Measurements from ENCODE around the gene GLIPR1.
"Not testable (repeated sequence)": the region's sequence is repeated elsewhere in the genome, so short reads cannot be mapped to it uniquely, and the experiment has no call there.

GLIPR1 gene

DNA sequence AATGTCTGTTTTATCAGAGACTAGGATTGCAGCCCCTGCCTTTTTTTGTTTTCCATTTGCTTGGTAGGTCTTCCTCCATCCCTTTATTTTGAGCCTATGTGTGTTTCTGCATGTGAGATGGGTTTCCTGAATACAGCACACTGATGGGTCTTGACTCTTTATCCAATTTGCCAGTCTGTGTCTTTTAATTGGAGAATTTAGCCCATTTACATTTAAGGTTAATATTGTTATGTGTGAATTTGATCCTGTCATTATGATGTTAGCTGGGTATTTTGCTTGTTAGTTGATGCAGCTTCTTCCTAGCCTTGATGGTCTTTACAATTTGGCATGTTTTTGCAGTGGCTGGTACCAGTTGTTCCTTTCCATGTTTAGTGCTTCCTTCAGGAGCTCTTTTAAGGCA is 40.7 kb downstream of the GLIPR1 start:
- peaks cover 53% of the 10 kb centered on the region for H3K27me3 Mint-ChIP-seq
- not testable (repeated sequence) for H3K27ac Mint-ChIP-seq; H3K4me3 Mint-ChIP-seq; H3K9me3 Mint-ChIP-seq; H3K36me3 Mint-ChIP-seq (ENCODE audit: low read depth); H3K4me1 Mint-ChIP-seq (ENCODE audit: low read depth); DNase-seq

DNA sequence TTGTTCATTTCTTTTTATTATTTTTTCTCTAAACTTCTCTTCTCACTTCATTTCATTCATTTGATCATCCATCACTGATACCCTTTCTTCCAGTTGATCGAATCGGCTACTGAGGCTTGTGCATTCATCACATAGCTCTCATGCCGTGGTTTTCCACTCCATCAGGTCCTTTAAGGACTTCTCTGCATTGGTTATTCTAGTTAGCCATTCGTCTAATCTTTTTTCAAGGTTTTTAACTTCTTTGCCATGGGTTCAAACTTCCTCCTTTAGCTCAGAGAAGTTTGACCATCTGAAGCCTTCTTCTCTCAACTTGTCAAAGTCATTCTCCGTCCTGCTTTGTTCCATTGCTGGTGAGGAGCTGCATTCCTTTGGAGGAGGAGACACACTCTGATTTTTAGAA is 41.6 kb downstream of the GLIPR1 start:
- not testable (repeated sequence) for H3K9me3 Mint-ChIP-seq; H3K36me3 Mint-ChIP-seq (ENCODE audit: low read depth); H3K27ac Mint-ChIP-seq; H3K4me1 Mint-ChIP-seq (ENCODE audit: low read depth); DNase-seq; H3K4me3 Mint-ChIP-seq
- peaks cover 56% of the 10 kb centered on the region for H3K27me3 Mint-ChIP-seq

DNA sequence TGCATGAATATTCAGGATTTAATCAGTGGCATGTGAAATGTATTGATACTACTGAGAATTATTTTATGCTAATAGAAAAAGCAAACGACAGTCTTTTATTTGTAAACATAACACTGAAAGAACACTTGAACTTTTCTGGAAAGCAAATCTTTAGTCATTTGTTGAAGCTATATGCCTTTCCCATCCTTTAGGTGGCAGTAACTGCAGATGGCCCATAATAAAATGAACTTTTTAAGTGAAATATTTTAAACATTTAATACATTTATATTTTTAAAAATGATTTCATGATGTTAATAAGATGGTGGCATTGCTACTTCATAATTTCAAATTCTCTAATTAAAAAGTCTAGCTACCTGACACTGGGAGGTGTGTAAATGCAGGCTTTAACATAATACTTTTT is 44.7 kb downstream of the GLIPR1 start:
- no peak for DNase-seq
- peaks cover 58% of the 10 kb centered on the region for H3K27me3 Mint-ChIP-seq
- H3K4me1 Mint-ChIP-seq (ENCODE audit: low read depth): peaks cover 9% of the 10 kb centered on the region
- no peak overlapping the region for H3K4me3 Mint-ChIP-seq
- H3K9me3 Mint-ChIP-seq: peaks cover 4% of the 10 kb centered on the region
- H3K36me3 Mint-ChIP-seq (ENCODE audit: low read depth): no peaks in the 10 kb centered on the region
- H3K27ac Mint-ChIP-seq: no peak overlapping the region

DNA sequence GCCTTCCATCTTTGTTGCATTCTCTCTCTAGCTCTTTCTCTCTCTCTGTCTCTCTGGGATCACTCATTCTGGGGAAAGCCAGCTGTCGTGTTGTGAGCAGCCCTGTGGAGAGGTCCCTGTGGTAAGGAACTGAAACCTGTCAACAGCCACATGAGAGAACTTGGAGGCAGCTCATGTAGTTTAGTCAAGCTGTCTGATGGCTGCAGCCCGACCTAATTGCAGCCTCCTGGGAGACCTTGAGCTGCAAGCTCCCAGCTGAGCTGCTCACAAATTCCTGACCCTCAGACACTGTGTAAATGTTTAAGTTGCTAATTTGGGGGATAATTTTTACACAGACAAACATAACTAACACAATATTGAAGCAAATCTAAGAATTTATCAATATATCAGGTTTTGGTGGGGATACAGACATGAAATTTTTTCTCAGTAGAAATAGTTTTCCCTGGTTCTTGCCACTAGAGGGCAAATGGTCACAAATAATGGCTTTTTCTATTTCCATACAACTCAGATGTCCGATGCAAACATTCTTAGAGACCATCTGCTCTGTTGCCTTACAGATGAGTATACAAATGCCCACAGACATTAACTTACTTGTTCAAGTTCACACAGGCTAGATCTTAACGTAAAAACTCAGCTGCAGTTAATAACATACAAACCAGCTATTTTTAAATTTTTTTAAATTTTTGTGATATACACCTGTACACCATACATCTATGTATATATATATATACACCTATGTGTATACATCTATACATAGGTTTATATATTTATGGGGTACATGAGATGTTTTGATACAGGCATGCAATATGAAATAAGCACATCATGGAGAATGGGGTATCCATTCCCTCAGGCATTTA is 46.3 kb downstream of the GLIPR1 start:
- Mint-ChIP-seq H3K27ac (no peak overlapping the region), H3K9me3 (peaks cover 4% of the 10 kb centered on the region), H3K4me1 (ENCODE audit: low read depth) (peaks cover 9% of the 10 kb centered on the region), H3K4me3 (no peak overlapping the region), H3K36me3 (ENCODE audit: low read depth) (no peaks in the 10 kb centered on the region), H3K27me3 (peaks cover 54% of the 10 kb centered on the region)
- DNase-seq: no peak

DNA sequence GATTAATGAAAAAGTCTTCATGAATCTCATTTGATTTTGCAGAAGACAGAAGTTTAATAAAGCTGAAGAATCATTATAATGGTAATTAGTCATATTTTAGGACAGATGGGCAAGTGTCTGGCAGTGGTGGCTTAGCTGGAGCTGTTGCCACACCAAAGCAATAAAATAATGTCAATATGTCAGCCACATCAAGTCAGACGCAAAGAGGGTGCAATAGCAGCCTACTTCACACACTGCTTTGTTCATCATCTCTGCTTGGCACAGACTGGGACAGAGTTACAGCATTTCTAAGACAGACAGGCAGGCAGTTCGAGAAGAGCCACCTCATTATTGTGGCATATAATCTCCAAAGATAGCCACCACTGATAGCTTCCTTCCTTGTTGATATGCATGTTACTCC is 47.7 kb downstream of the GLIPR1 start:
- no peak overlapping the region for H3K4me3 Mint-ChIP-seq
- peaks cover 9% of the 10 kb centered on the region for H3K4me1 Mint-ChIP-seq (ENCODE audit: low read depth)
- H3K27ac Mint-ChIP-seq: no peak overlapping the region
- peaks cover 41% of the 10 kb centered on the region for H3K27me3 Mint-ChIP-seq
- no peaks in the 10 kb centered on the region for H3K36me3 Mint-ChIP-seq (ENCODE audit: low read depth)
- DNase-seq: no peak
- no peaks in the 10 kb centered on the region for H3K9me3 Mint-ChIP-seq

DNA sequence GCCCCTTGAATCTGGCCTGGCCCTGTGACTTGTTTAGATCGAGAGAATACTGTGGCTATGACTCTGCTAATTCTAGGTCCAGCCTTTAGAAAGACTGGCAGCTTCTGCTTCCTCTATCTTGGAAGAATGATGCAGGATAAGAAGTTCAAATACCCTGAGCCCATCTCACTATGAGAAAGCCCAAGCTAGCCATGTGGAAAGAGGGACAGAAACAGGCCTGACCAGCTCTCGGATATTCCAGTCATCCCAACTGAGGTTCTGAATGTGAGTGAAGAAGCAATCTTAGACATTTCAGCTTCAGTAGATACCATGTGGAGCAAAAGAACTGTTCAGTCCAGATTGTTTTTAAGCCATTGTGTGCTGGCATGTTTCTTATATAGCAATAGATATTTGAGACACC is 48.1 kb downstream of the GLIPR1 start:
- peaks cover 9% of the 10 kb centered on the region for H3K4me1 Mint-ChIP-seq (ENCODE audit: low read depth)
- no peaks in the 10 kb centered on the region for H3K9me3 Mint-ChIP-seq
- no peak overlapping the region for H3K27ac Mint-ChIP-seq
- H3K36me3 Mint-ChIP-seq (ENCODE audit: low read depth): no peaks in the 10 kb centered on the region
- H3K27me3 Mint-ChIP-seq: peaks cover 39% of the 10 kb centered on the region
- no peak for DNase-seq
- no peak overlapping the region for H3K4me3 Mint-ChIP-seq

DNA sequence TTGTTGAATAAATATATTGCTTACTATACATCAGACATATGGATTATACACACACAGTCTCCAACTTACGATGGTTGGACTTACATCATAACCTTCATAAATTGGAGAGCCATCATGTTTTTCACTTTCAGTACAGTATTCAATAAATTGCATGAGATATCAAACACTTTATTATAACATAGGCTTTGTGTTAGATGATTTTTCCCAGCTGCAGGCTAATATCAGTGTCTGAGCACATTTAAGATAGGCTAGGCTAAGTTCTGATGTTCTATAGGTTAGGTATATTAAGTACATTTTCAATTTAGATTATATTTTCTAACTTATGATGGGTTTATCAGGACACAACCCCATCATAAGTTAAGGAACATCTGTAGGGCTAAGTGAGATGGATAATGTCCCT is 48.8 kb downstream of the GLIPR1 start:
- no peaks in the 10 kb centered on the region for H3K36me3 Mint-ChIP-seq (ENCODE audit: low read depth)

DNA sequence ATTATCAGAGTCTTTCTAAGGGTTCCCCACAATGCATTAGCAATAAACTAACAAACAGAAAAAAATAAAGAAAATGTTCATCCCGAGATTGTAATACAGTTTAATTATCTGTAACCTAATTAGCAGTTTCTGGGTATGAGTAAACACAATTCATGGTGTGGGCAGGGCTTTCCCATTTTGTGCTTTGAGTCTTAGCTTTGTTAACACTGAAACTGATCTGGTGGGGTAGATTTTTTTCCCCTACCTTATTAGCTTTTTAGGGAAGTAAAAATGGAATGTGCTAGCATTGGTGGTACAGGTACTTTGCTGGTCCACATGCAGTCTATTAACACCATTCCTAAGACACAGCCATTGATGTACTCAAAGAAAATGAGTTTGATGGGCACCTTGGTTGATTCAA is 49.3 kb downstream of the GLIPR1 start:
- H3K4me1 Mint-ChIP-seq (ENCODE audit: low read depth): peaks cover 9% of the 10 kb centered on the region
- no peak overlapping the region for H3K27ac Mint-ChIP-seq
- H3K36me3 Mint-ChIP-seq (ENCODE audit: low read depth): no peaks in the 10 kb centered on the region

More for the DNA sequence above, 48.8 kb downstream of the GLIPR1 start:
- H3K9me3 Mint-ChIP-seq: no peaks in the 10 kb centered on the region
- H3K4me1 Mint-ChIP-seq (ENCODE audit: low read depth): peaks cover 9% of the 10 kb centered on the region
- H3K27me3 Mint-ChIP-seq: peaks cover 42% of the 10 kb centered on the region
- H3K4me3 Mint-ChIP-seq: no peak overlapping the region
- no peak for DNase-seq
- H3K27ac Mint-ChIP-seq: no peak overlapping the region

DNA sequence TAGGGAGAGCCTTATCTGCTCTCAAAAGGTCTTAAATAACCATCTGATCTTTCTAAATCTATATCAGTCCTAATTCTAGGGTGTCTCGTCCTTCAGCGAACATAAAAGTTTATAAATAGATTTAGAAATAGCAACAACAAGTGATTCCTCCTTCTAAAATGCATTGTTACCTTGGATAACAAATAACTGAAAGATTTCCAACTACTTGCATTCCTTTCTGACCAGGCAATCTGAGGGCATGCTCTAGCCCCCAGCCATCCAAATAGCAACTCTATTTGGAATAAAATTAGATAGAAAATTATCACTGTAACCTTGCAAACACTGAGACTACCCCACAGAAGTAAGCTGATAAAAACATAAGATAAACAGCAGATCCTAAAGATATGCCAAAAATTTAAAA is 52.7 kb downstream of the GLIPR1 start:
- no peak for DNase-seq
- no peak overlapping the region for H3K4me3 Mint-ChIP-seq

More for the DNA sequence above, 49.3 kb downstream of the GLIPR1 start:
- Mint-ChIP-seq H3K27me3 (peaks cover 40% of the 10 kb centered on the region), H3K4me3 (no peak overlapping the region), H3K9me3 (no peaks in the 10 kb centered on the region)
- DNase-seq: no peak

DNA sequence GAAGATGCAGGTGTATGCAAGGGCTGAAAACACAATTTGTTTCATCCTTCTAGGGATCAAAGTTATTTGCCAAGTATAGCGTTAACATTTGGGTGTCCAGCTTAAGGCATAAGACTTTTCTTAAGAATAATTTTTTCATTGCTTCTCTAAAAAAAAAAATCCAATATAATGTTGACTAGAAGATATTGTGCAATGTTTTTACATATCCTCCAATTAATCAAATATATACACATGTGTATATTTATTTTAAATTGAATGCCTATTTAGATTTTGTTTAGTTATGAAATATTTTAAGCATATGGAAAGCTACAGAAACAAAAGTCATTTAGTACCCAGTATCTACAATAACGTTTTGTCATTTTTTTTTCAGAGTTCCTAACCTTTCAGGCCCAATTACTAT is 59.3 kb downstream of the GLIPR1 start:
- Mint-ChIP-seq H3K36me3 (ENCODE audit: low read depth) (no peaks in the 10 kb centered on the region), H3K4me3 (no peak overlapping the region), H3K27ac (no peak overlapping the region), H3K4me1 (ENCODE audit: low read depth) (no peaks in the 10 kb centered on the region), H3K9me3 (no peaks in the 10 kb centered on the region), H3K27me3 (peaks cover 14% of the 10 kb centered on the region)
- DNase-seq: no peak

More for the DNA sequence above, 52.7 kb downstream of the GLIPR1 start:
- Mint-ChIP-seq H3K27me3 (peaks cover 20% of the 10 kb centered on the region), H3K36me3 (ENCODE audit: low read depth) (no peaks in the 10 kb centered on the region), H3K9me3 (no peaks in the 10 kb centered on the region), H3K27ac (no peak overlapping the region), H3K4me1 (ENCODE audit: low read depth) (no peaks in the 10 kb centered on the region)

DNA sequence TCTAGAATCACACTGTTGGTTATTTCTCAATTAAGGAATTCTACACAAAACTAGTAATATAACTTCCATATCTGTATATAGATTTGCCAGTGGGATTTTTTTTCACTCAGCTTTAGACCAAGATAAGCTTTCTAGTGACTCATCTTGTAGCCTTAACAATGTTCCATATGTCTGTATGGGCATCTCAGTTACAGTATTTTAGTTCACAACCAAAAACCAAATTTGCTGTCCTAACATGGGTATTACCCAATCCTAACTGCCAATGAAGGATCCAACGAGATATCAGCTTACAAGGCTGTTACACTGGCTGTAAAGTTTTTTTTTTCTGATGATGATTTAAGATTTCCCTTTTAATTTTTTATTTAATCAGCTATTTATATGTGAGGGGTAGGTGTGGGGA is 62.4 kb downstream of the GLIPR1 start:
- Mint-ChIP-seq H3K4me3 (no peak overlapping the region), H3K9me3 (no peaks in the 10 kb centered on the region), H3K27me3 (peaks cover 34% of the 10 kb centered on the region), H3K36me3 (ENCODE audit: low read depth) (no peaks in the 10 kb centered on the region), H3K4me1 (ENCODE audit: low read depth) (no peaks in the 10 kb centered on the region), H3K27ac (no peak overlapping the region)
- no peak for DNase-seq

DNA sequence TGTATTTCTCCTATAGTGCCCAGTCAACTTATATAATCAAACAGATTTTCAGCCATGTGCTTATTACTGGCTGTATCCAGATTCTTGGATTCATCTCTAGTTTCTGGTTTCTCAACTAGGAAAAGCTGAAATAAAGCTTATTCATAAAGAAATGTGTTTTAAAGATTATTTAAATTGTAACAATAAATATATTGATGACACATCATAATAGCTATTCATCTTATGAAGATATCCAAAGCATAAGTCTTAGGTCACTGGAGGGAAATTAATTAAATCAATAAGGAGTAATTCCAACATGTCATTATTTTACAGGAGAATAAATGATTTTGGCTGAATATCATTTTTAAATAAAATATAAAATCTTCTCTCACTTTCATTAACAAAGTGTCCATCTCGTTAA is 63.0 kb downstream of the GLIPR1 start:
- H3K9me3 Mint-ChIP-seq: no peaks in the 10 kb centered on the region
- H3K4me3 Mint-ChIP-seq: no peak overlapping the region
- no peaks in the 10 kb centered on the region for H3K36me3 Mint-ChIP-seq (ENCODE audit: low read depth)
- no peak overlapping the region for H3K27ac Mint-ChIP-seq
- H3K4me1 Mint-ChIP-seq (ENCODE audit: low read depth): no peaks in the 10 kb centered on the region
- H3K27me3 Mint-ChIP-seq: peaks cover 40% of the 10 kb centered on the region
- no peak for DNase-seq

DNA sequence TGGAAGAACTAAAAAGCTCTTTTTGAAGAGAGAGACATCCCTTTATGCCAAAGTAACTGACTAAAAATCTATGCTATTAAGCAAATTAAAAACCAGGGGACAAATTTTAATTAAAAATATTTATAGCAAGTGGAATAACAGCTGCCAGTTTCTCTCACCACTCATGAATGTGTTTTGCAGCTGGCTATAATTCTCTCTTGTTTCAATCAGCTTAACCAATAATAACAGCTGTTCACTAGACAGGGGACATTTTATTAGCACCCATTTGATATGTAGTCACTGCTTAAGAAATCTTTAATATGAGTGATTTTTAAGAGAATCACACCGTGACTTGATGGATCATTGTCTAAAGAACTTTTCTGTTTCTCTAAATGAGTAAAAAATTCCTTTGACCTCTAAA is 65.1 kb downstream of the GLIPR1 start:
- Mint-ChIP-seq H3K27ac (no peak overlapping the region), H3K4me1 (ENCODE audit: low read depth) (peaks cover 3% of the 10 kb centered on the region), H3K9me3 (no peaks in the 10 kb centered on the region), H3K27me3 (peaks cover 57% of the 10 kb centered on the region), H3K36me3 (ENCODE audit: low read depth) (no peaks in the 10 kb centered on the region), H3K4me3 (no peak overlapping the region)
- no peak for DNase-seq

DNA sequence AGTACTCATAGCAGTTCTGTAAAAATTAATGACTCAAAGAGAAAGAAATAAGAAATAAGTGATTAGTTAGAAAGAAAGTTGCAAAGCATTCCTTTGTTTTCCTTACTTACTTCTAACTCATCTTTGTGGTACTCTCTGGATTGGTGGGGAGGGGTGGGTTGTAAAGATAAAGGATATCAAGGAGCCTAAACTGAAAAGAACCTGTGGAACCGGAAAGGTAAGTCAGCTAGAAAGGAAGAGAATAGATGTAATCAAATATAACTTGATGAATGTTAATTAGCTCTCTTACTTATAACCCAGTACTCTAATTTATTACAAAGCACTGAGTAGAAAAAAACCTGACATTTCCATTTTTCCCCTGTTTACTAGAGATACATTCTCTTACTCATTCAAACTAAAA is 68.3 kb downstream of the GLIPR1 start:
- H3K27me3 Mint-ChIP-seq: peaks cover 62% of the 10 kb centered on the region
- peaks cover 10% of the 10 kb centered on the region for H3K4me1 Mint-ChIP-seq (ENCODE audit: low read depth)
- H3K9me3 Mint-ChIP-seq: no peaks in the 10 kb centered on the region
- DNase-seq: no peak
- H3K27ac Mint-ChIP-seq: no peak overlapping the region
- no peaks in the 10 kb centered on the region for H3K36me3 Mint-ChIP-seq (ENCODE audit: low read depth)
- H3K4me3 Mint-ChIP-seq: no peak overlapping the region

DNA sequence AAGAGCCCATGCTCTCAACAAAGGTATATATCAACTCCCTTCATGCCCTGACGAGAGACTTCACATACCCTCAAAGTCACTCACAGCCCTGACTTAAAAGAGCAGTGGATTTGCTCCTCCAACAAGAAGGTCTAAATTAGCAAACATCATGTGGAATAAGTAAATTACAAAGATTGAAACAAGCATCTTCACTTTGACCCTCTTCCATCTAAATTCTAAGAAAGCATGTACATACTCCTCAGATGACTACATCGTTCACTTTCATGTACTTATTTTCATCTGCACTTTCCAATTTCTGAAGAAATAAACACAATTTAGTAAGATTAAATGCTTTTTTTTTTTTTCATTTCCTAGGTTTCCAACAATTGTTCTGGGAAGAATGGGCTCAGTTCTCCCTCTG is 69.4 kb downstream of the GLIPR1 start:
- H3K36me3 Mint-ChIP-seq (ENCODE audit: low read depth): no peaks in the 10 kb centered on the region

More for the DNA sequence above, 69.4 kb downstream of the GLIPR1 start:
- Mint-ChIP-seq H3K4me1 (ENCODE audit: low read depth) (peaks cover 10% of the 10 kb centered on the region), H3K9me3 (no peaks in the 10 kb centered on the region), H3K4me3 (no peak overlapping the region), H3K27ac (no peak overlapping the region), H3K27me3 (peaks cover 57% of the 10 kb centered on the region)
- DNase-seq: no peak
